Keratinocyte (primary cell): ENCODE results near the gene TSPEAR. TPM values are rescaled to one million over a fixed set of nuclear protein-coding genes. Genes with fewer than 3 reads are reported as not detected.
A peak's percentile ranks its signal among the peaks of the same experiment; 100 is the strongest.
"Not testable (repeated sequence)": the region's sequence is repeated elsewhere in the genome, so short reads cannot be mapped to it uniquely, and the experiment has no call there.

Experiments used
- DNase-seq: peaks from one replicate; pipeline ENCODE4 v3.0.0-alpha.2; 2011; ENCODE audit warnings: low read depth, missing footprints, low spot score
- FAIRE-seq: peaks from 2 replicates; lab custom pipeline; 2011; peaks lifted over from hg19 to GRCh38; lab: Jason Lieb, UNC
- H2AFZ ChIP-seq: 2 replicates; pipeline ENCODE4 v1.6.0; 2012; ENCODE audit warnings: low read length, control low read depth, inconsistent platforms; ENCODE audit not compliant: control insufficient read depth
- H3K27ac ChIP-seq: 2 replicates; pipeline ENCODE4 v1.5.1; 2011; ENCODE audit warnings: low read length; ENCODE audit not compliant: control insufficient read depth, insufficient read depth
- H3K27me3 ChIP-seq: 3 replicates; pipeline ENCODE4 v1.6.0; 2011; ENCODE audit warnings: low read length; ENCODE audit not compliant: control insufficient read depth, insufficient read depth; ENCODE audit errors: extremely low read depth
- H3K36me3 ChIP-seq, 2 experiments: 2 replicates in 1 of 2; 3 replicates in 1 of 2; pipeline ENCODE4 v1.5.1; 2011; ENCODE audit warnings: low read length in 2 of 2, mild to moderate bottlenecking in 1 of 2; ENCODE audit not compliant: control insufficient read depth in 2 of 2, insufficient read depth in 2 of 2; ENCODE audit errors: extremely low read depth in 1 of 2
- H3K4me1 ChIP-seq: 3 replicates; pipeline ENCODE4 v1.5.1; 2011; ENCODE audit warnings: low read length; ENCODE audit not compliant: control insufficient read depth, insufficient read depth; ENCODE audit errors: extremely low read depth
- H3K4me2 ChIP-seq: 3 replicates; pipeline ENCODE4 v1.6.0; 2011; ENCODE audit warnings: low read depth, low read length; ENCODE audit not compliant: control insufficient read depth, insufficient read depth; ENCODE audit errors: extremely low read depth
- H3K4me3 ChIP-seq, 3 experiments: fragments of 200-600 bp in 1 of 3; sonication (generic) in 1 of 3; 2 replicates in 2 of 3; 3 replicates in 1 of 3; pipeline ENCODE4 v1.5.1; 2011 to 2016; ENCODE audit warnings: low read length in 3 of 3, mild to moderate bottlenecking in 3 of 3, control low read depth in 2 of 3, inconsistent platforms in 1 of 3, low read depth in 1 of 3, mixed read lengths in 1 of 3, mixed run types in 1 of 3, moderate library complexity in 1 of 3; ENCODE audit not compliant: control insufficient read depth in 2 of 3, insufficient read depth in 2 of 3; ENCODE audit errors: extremely low read depth in 1 of 3
- H3K79me2 ChIP-seq: 2 replicates; pipeline ENCODE4 v1.6.0; 2012; ENCODE audit warnings: low read length; ENCODE audit not compliant: control insufficient read depth, insufficient read depth
- H3K9ac ChIP-seq: 3 replicates; pipeline ENCODE4 v1.6.0; 2011; ENCODE audit warnings: low read length; ENCODE audit not compliant: control insufficient read depth, insufficient read depth; ENCODE audit errors: extremely low read depth
- H3K9me1 ChIP-seq: 3 replicates; pipeline ENCODE4 v1.6.0; 2011; ENCODE audit warnings: low read length; ENCODE audit not compliant: control insufficient read depth, insufficient read depth; ENCODE audit errors: extremely low read depth
- H3K9me3 ChIP-seq: 2 replicates; pipeline ENCODE4 v1.5.1; 2012; ENCODE audit warnings: low read depth, low read length; ENCODE audit not compliant: control insufficient read depth
- H4K20me1 ChIP-seq: 3 replicates; pipeline ENCODE4 v1.6.0; 2011; ENCODE audit warnings: low read length; ENCODE audit not compliant: control insufficient read depth, insufficient read depth; ENCODE audit errors: extremely low read depth
- EZH2 ChIP-seq: IDR thresholded peaks from one replicate; pipeline ENCODE4 v1.6.1; 2012; ENCODE audit warnings: inconsistent platforms, mild to moderate bottlenecking, low read length, moderate library complexity
- dilution Hi-C: fragments of 300-500 bp; cut with MboI; formaldehyde crosslinking; loops from one replicate; pipeline ENCODE4 v1.7.0; 2020; ENCODE audit warnings: low sequenced_read_pairs; ENCODE audit not compliant: extremely low pct_ligation_motif_present
- polyA plus RNA-seq, 5 experiments: library from polyadenylated mRNA; depleted of rRNA in 3 of 5; stranded (reverse) in 3 of 5; stranded (forward) in 1 of 5; unstranded in 1 of 5; fragments of >200 nt; gene quantifications; 1 replicate in 1 of 5; 2 replicates in 3 of 5; 3 replicates in 1 of 5; pipeline versions ENCODE4 v1.2.1 to v1.2.3, GENCODE V29; 2011 to 2012; ENCODE audit warnings: missing spikeins in 2 of 5, low read depth in 1 of 5, low replicate concordance in 1 of 5
- TF ChIP-seq, protein P1 (sequence below), 3 experiments: IDR thresholded peaks in 1 of 3; conservative IDR thresholded peaks in 1 of 3; optimal IDR thresholded peaks in 1 of 3; 2 replicates in 2 of 3; 3 replicates in 1 of 3; pipeline versions ENCODE3 to v1.5.1; 2011; ENCODE audit warnings: low read length in 3 of 3, mild to moderate bottlenecking in 3 of 3, moderate library complexity in 2 of 3, control low read depth in 1 of 3, inconsistent platforms in 1 of 3; ENCODE audit not compliant: insufficient read depth in 2 of 3; ENCODE audit errors: extremely low read depth in 1 of 3

Gene TSPEAR
- polyA plus RNA-seq, 1 donor (not counting 4 experiments of a cell fraction or from before 2014, with no cell fraction given): 0.12 TPM

- FAIRE-seq (no peak), DNase-seq (no peak)
- peaks cover 5% of the 10 kb centered on the region for H3K4me1 ChIP-seq
- H4K20me1 ChIP-seq: no peaks in the 10 kb centered on the region
- no peaks in the 10 kb centered on the region for H3K27me3 ChIP-seq
- H3K9me1 ChIP-seq: no peaks in the 10 kb centered on the region
- peak within 1 kb of the TSS; percentile 41 for H3K4me2 ChIP-seq
- H3K36me3 ChIP-seq: no peaks in the 10 kb centered on the region
- TF ChIP-seq, protein P1, sequence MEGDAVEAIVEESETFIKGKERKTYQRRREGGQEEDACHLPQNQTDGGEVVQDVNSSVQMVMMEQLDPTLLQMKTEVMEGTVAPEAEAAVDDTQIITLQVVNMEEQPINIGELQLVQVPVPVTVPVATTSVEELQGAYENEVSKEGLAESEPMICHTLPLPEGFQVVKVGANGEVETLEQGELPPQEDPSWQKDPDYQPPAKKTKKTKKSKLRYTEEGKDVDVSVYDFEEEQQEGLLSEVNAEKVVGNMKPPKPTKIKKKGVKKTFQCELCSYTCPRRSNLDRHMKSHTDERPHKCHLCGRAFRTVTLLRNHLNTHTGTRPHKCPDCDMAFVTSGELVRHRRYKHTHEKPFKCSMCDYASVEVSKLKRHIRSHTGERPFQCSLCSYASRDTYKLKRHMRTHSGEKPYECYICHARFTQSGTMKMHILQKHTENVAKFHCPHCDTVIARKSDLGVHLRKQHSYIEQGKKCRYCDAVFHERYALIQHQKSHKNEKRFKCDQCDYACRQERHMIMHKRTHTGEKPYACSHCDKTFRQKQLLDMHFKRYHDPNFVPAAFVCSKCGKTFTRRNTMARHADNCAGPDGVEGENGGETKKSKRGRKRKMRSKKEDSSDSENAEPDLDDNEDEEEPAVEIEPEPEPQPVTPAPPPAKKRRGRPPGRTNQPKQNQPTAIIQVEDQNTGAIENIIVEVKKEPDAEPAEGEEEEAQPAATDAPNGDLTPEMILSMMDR (optimal IDR thresholded peaks at IDR 0.05 in 1 of 3, IDR thresholded peaks at IDR 0.05 in 1 of 3, conservative IDR thresholded peaks at IDR 0.05 in 1 of 3; ENCODE audit: extremely low read depth in 1 of 3, insufficient read depth in 2 of 3, low read length in 3 of 3): no peak
- TF ChIP-seq EZH2: no peak
- no peak within 1 kb of the TSS for H3K9ac ChIP-seq
- peak within 1 kb of the TSS; percentile 12 for H2AFZ ChIP-seq
- H3K79me2 ChIP-seq: no peaks in the 10 kb centered on the region
- H3K9me3 ChIP-seq: no peaks in the 10 kb centered on the region
- dilution Hi-C loops: no loop called here
- no peak within 1 kb of the TSS for H3K27ac ChIP-seq
- no peak within 1 kb of the TSS for H3K4me3 ChIP-seq
Measured at GRCh38 chr21:44592446-44593311, 118.7 kb downstream of the TSPEAR start, which contains the start of gene KRTAP10-6. Gene KRTAP10-6 (minus strand): TSS chr21:44592505. CDS start chr21:44592484, 21 bp downstream.

- H3K27me3 ChIP-seq: not testable (repeated sequence)
Measured at GRCh38 chr21:44591801-44592130, 119.6 kb downstream of the TSPEAR start.

GRCh38 chr21:44590897-44591800, 120.2 kb downstream of the TSPEAR start:
- H3K9me3 ChIP-seq, H3K27me3 ChIP-seq, H3K79me2 ChIP-seq, H3K9ac ChIP-seq, H3K4me2 ChIP-seq, H4K20me1 ChIP-seq, FAIRE-seq, H3K9me1 ChIP-seq, H3K4me1 ChIP-seq, dilution Hi-C loops, DNase-seq, H3K36me3 ChIP-seq, H3K27ac ChIP-seq, H3K4me3 ChIP-seq, H2AFZ ChIP-seq: not testable (repeated sequence)

More at GRCh38 chr21:44591801-44592130, 119.6 kb downstream of the TSPEAR start:
- H3K9ac ChIP-seq, H2AFZ ChIP-seq, H3K36me3 ChIP-seq, H3K4me2 ChIP-seq, dilution Hi-C loops, H3K4me3 ChIP-seq, H3K9me1 ChIP-seq, H3K4me1 ChIP-seq, H3K9me3 ChIP-seq, H3K27ac ChIP-seq, DNase-seq, H4K20me1 ChIP-seq, FAIRE-seq, H3K79me2 ChIP-seq: not testable (repeated sequence)
